Measurements from ENCODE around the gene GALNT11.
"Not testable (repeated sequence)": the region's sequence is repeated elsewhere in the genome, so short reads cannot be mapped to it uniquely, and the experiment has no call there.

The GALNT11 gene

DNA sequence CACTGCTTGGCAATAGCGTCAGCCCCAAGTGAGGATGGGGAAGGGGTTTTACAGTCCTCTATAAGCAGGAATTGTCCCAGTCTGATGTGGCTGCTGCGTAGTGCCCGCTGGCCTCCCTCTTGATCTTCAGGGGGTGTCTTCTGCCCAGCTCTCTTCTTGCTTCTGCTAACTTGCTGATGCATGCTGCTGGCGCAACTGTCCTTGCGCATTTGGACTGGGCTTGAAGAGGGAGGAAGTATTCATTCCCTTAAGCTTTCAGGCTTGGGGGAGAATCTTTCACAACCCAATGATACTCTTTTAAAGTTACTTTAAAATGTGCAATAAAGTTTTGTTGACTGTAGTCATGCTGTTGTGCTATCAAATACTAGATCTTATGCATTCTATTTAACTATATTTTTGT, 10.3 kb downstream of the GALNT11 start:
- H3K27me3 ChIP-seq (replicated peaks; ENCODE audit: control insufficient read depth, insufficient read depth, low read length): no peaks in the 10 kb centered on the region
- no peaks in the 10 kb centered on the region for H3K36me3 ChIP-seq (ENCODE audit: control insufficient read depth, insufficient read depth, low read length)
- no peak overlapping the region for H3K4me3 ChIP-seq (replicated peaks; ENCODE audit: low read depth, low read length)
- TF ChIP-seq, protein P1, sequence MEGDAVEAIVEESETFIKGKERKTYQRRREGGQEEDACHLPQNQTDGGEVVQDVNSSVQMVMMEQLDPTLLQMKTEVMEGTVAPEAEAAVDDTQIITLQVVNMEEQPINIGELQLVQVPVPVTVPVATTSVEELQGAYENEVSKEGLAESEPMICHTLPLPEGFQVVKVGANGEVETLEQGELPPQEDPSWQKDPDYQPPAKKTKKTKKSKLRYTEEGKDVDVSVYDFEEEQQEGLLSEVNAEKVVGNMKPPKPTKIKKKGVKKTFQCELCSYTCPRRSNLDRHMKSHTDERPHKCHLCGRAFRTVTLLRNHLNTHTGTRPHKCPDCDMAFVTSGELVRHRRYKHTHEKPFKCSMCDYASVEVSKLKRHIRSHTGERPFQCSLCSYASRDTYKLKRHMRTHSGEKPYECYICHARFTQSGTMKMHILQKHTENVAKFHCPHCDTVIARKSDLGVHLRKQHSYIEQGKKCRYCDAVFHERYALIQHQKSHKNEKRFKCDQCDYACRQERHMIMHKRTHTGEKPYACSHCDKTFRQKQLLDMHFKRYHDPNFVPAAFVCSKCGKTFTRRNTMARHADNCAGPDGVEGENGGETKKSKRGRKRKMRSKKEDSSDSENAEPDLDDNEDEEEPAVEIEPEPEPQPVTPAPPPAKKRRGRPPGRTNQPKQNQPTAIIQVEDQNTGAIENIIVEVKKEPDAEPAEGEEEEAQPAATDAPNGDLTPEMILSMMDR (IDR thresholded peaks at IDR 0.05; ENCODE audit: insufficient read depth, low read length, poor library complexity, severe bottlenecking): no peak
- DNase-seq (ENCODE audit: extremely low read depth, insufficient read length): no peak

DNA sequence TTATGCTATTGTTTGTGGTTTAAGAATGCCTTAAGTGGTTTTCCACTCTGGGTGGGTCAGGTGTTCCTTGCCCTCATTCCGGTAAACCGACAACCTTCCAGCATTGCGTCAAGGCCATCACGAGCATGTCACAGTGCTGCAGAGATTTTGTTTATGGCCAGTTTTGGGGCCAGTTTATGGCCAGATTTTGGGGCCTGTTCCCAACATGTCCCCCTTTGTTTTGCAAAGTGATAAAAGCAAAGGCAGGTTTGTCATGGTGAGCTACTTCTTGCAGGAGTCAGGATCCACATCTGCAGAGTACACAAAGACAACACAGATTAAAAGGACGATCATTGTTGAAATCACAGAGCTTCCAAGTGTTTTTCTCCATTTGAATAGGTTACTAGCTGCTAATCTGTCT, 12.9 kb downstream of the GALNT11 start:
- not testable (repeated sequence) for H3K4me3 ChIP-seq (replicated peaks; ENCODE audit: low read depth, low read length); DNase-seq (ENCODE audit: extremely low read depth, insufficient read length); H3K27me3 ChIP-seq (replicated peaks; ENCODE audit: control insufficient read depth, insufficient read depth, low read length); H3K36me3 ChIP-seq (ENCODE audit: control insufficient read depth, insufficient read depth, low read length)

DNA sequence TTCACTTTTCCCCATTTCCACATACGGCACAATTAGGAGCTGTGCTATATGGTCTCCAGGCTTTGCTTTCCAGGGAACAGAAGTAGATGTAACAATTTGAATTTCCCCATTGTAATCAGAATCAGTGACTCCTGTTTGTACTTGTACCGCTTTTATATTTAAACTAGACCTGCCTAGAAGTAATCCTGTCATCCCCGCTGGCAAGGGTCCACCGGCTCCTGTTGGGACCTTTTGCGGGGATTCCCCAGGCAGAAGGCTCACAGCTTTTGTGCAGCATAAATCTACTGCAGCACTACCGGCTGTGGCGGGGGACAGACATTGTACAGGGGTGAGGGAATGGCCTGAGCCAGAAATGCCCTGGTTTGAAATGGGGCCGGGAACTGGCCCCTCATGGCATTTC, 17.6 kb downstream of the GALNT11 start:
- H3K27me3 ChIP-seq (replicated peaks; ENCODE audit: control insufficient read depth, insufficient read depth, low read length); DNase-seq (ENCODE audit: extremely low read depth, insufficient read length); H3K4me3 ChIP-seq (replicated peaks; ENCODE audit: low read depth, low read length); H3K36me3 ChIP-seq (ENCODE audit: control insufficient read depth, insufficient read depth, low read length): not testable (repeated sequence)

DNA sequence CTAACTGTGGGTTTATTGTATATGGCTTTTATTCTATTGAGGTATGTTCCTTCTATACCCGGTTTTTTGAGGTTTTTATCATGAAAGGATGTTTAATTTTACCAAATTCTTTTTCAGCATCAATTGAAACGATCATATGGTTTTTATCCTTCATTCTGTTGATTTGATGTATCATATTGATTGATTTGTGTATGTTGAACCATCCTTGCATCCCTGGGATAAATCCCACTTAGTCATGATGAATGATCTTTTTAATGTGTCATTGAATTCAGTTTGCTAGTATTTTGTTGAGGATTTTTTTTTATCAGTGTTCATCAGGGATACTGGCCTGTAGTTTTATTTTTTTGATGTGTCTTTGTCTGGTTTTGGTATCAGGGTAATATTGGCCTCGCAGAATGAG, 19.4 kb downstream of the GALNT11 start:
- DNase-seq (ENCODE audit: extremely low read depth, insufficient read length); H3K4me3 ChIP-seq (replicated peaks; ENCODE audit: low read depth, low read length): not testable (repeated sequence)

DNA sequence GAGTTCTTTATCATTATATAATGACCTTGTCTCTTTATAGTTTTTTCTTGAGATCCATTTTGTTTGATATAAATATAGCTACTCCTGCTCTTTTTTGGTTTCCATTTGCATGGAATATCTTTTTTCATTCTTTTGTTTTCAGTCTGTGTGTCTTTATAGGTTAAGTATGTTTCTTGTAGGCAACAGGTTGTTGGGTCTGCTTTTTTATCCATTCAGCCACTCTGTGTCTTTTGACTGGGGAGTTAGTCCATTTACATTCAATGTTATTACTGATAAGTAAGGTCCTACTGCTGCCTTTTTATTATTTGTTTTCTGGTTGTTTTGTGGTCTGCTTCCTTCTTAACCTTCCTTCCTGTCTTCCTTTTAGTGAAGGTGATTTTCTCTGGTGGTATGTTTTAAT, 21.1 kb downstream of the GALNT11 start:
- no peaks in the 10 kb centered on the region for H3K36me3 ChIP-seq (ENCODE audit: control insufficient read depth, insufficient read depth, low read length)
- H3K27me3 ChIP-seq (replicated peaks; ENCODE audit: control insufficient read depth, insufficient read depth, low read length): no peaks in the 10 kb centered on the region
- DNase-seq (ENCODE audit: extremely low read depth, insufficient read length): no peak
- TF ChIP-seq, protein P1 (IDR thresholded peaks at IDR 0.05; ENCODE audit: insufficient read depth, low read length, poor library complexity, severe bottlenecking): no peak
- no peak overlapping the region for H3K4me3 ChIP-seq (replicated peaks; ENCODE audit: low read depth, low read length)

More for the DNA sequence above, 19.4 kb downstream of the GALNT11 start:
- H3K27me3 ChIP-seq (replicated peaks; ENCODE audit: control insufficient read depth, insufficient read depth, low read length); H3K36me3 ChIP-seq (ENCODE audit: control insufficient read depth, insufficient read depth, low read length): not testable (repeated sequence)

DNA sequence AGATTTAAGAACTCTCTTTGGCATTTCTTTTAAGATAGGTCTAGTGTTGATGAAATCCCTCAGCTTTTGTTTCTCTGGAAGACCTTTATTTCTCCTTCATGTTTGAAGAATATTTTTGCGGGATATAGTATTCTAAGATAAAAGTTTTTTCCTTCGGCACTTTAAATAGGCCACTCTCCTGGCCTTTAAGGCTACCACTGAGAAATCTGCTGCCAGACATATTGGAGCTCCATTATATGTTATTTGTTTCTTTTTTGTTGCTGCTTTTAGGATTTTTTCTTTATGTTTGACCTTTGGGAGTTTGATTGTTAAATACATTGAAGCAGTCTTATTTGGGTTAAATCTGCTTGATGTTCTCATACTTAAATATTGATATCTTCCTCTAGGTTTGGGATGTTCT, 22.6 kb downstream of the GALNT11 start:
- TF ChIP-seq, protein P1 (IDR thresholded peaks at IDR 0.05; ENCODE audit: insufficient read depth, low read length, poor library complexity, severe bottlenecking): no peak
- no peak overlapping the region for H3K4me3 ChIP-seq (replicated peaks; ENCODE audit: low read depth, low read length)

DNA sequence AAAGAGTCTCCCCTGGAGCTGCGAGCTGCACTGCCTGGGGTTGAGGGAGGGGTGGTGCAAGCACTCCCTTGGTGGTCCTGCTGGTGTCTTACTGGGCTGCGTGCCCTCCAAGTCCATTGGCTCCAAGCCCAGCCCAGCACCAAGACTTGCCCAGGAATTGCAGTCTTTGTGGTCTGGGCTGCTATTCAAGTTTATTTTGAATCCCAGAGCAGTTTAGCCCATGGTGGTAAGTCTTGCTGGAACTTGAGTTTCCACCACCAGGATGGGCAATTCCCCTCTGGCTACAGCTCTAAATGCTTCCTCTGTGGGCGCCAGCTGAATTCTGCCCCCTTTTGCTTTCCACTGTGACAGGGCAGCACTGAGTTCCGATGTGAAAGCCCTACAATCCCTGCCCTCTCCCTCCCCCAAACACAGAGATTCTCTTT, 25.1 kb downstream of the GALNT11 start:
- no peaks in the 10 kb centered on the region for H3K27me3 ChIP-seq (replicated peaks; ENCODE audit: control insufficient read depth, insufficient read depth, low read length)
- no peak overlapping the region for H3K4me3 ChIP-seq (replicated peaks; ENCODE audit: low read depth, low read length)
- no peak for DNase-seq (ENCODE audit: extremely low read depth, insufficient read length)
- H3K36me3 ChIP-seq (ENCODE audit: control insufficient read depth, insufficient read depth, low read length): no peaks in the 10 kb centered on the region
- TF ChIP-seq, protein P1 (IDR thresholded peaks at IDR 0.05; ENCODE audit: insufficient read depth, low read length, poor library complexity, severe bottlenecking): no peak

More for the DNA sequence above, 22.6 kb downstream of the GALNT11 start:
- H3K36me3 ChIP-seq (ENCODE audit: control insufficient read depth, insufficient read depth, low read length): no peaks in the 10 kb centered on the region
- no peaks in the 10 kb centered on the region for H3K27me3 ChIP-seq (replicated peaks; ENCODE audit: control insufficient read depth, insufficient read depth, low read length)
- DNase-seq (ENCODE audit: extremely low read depth, insufficient read length): no peak

All from GM06990 (cell line).